H1 (cell line): ENCODE results near the gene CTTNBP2. TPM values are rescaled to one million over a fixed set of nuclear protein-coding genes. Genes with fewer than 3 reads are reported as not detected.

Experiments
- TBP ChIP-seq: IDR thresholded peaks from 2 replicates; pipeline ENCODE4 v1.6.1; 2011; ENCODE audit warnings: low read depth, low read length, improper control_type of control experiment
- polyA plus RNA-seq, 7 experiments: library from polyadenylated mRNA; depleted of rRNA in 3 of 7; stranded (reverse) in 5 of 7; unstranded in 2 of 7; fragments of >200 nt in 5 of 7; fragments of 200-250 nt in 2 of 7; gene quantifications; 1 replicate in 5 of 7; 2 replicates in 1 of 7; 4 replicates in 1 of 7; pipeline versions ENCODE4 v1.2.1 to v1.2.3, GENCODE V29; 2011 to 2013; ENCODE audit warnings: missing spikeins in 2 of 7, mixed read lengths in 2 of 7
- total RNA-seq: library from RNA; stranded (reverse); fragmentation: NEBNext Ultra II Directional; extraction: Animal tissue kit (Norgen Biotek cat#: 25700); gene quantifications from 2 replicates; pipeline ENCODE4 v1.2.1, GENCODE V29; 2021

Gene CTTNBP2
- total and polyA plus RNA-seq, 2 of the 8 experiments (the other 6 are each of a cell fraction or from before 2014, with no cell fraction given) = 15.3 to 35.1 TPM

- no peak for TF ChIP-seq TBP
Measured at GRCh38 chr7:117679120-117679519, 194.1 kb downstream of the CTTNBP2 start (continued).
